Fibroblast of skin of abdomen (primary cell): ENCODE data around the gene ATAD3B.
"Not testable (repeated sequence)": the region's sequence is repeated elsewhere in the genome, so short reads cannot be mapped to it uniquely, and the experiment has no call there.

Experiments
- DNase-seq: peaks from one replicate; pipeline ENCODE4 v3.0.0-alpha.2; 2013

ATAD3B gene

GRCh38 chr1:1451696-1452364 lies 19.7 kb upstream of the ATAD3B start:
- DNase-seq: no peak

GRCh38 chr1:1452365-1452739 lies 19.2 kb upstream of the ATAD3B start:
- DNase-seq: not testable (repeated sequence)

GRCh38 chr1:1452882-1453281 lies 18.7 kb upstream of the ATAD3B start:
- no peak for DNase-seq

DNA sequence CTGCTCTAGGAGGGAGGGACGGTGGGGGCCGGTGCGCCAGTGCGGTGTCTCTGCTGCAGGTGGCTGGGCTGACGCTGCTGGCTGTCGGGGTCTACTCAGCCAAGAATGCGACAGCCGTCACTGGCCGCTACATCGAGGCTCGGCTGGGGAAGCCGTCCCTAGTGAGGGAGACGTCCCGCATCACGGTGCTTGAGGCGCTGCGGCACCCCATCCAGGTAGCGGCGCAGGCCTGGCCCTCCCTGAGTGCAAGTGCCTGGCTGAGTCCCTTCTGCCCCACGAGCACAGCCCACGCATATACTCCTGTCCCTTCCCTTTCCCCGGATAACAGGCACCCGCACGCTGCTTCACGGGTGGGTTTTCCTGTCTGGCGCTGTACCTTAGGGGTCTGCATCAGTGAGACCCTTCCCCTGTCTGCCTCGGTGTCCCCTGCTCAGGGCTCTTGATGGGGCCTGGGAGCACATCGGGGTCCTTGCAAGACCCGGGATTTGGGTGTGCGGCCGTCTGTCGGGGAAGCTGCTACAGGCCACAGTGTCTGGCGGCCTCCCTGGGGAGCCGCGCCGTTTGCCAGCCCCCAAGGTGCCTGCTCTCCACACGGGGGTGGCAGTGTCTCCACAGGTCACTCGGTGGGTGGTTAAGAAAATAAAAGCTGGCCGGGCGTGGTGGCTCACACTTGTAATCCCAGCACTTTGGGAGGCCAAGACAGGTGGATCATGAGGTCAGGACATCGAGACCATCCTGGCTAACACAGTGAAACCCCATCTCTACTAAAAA lies 17.1 kb upstream of the ATAD3B start:
- not testable (repeated sequence) for DNase-seq

DNA sequence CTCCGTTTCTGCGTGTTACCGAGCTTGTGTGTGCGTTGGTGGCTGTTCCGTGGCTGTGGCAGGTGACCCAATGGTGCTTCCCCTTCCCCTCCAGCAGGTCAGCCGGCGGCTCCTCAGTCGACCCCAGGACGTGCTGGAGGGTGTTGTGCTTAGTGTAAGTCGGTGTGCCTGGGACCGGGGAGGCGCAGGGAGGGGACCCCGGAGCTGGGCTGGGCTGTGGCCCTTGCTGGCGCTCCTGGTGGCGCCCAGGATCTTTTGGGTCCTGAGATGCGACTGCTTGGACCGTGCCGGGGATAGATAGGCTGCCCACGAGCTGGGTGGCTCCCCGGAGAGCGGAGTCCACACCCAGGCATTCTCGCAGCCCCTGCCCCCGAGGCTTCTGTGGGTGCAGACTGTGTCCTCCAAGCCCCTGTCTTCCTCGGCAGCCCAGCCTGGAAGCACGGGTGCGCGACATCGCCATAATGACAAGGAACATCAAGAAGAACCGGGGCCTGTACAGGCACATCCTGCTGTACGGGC lies 16.1 kb upstream of the ATAD3B start:
- no peak for DNase-seq

GRCh38 chr1:1455934-1456333 lies 15.6 kb upstream of the ATAD3B start:
- not testable (repeated sequence) for DNase-seq

GRCh38 chr1:1456683-1457255 lies 14.8 kb upstream of the ATAD3B start:
- DNase-seq: not testable (repeated sequence)

DNA sequence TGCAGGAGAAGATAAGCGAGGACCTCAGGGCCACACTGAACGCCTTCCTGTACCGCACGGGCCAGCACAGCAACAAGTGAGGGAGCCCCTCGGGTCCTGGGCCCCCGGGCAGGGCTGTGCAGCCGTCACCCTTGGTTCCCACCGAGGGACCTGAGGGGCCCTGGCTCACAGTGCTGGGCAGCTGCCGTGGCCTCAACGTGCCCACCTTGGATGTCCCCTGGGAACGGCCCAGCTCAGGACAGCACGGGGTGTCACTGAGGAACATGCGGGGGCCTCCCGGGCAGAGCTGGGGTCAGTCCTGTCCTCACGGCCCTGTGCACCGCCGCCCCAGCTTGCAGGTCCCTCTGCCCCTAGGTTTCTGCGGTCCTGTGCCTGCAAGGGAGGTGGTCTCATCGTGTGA lies 12.4 kb upstream of the ATAD3B start:
- not testable (repeated sequence) for DNase-seq

- DNase-seq: not testable (repeated sequence)
Measured at GRCh38 chr1:1459711-1460110, 11.9 kb upstream of the ATAD3B start.

- no peak for DNase-seq
Measured at GRCh38 chr1:1460540-1461130, 10.9 kb upstream of the ATAD3B start.

GRCh38 chr1:1461721-1462317 lies 9.7 kb upstream of the ATAD3B start:
- no peak for DNase-seq

GRCh38 chr1:1462318-1462966 lies 9.1 kb upstream of the ATAD3B start:
- peak; percentile 28 for DNase-seq

GRCh38 chr1:1463312-1463711 lies 8.3 kb upstream of the ATAD3B start:
- DNase-seq: no peak

GRCh38 chr1:1468196-1468985 lies 3.2 kb upstream of the ATAD3B start:
- DNase-seq: not testable (repeated sequence)

- no peak for DNase-seq
Measured at GRCh38 chr1:1470626-1471388, 758 bp upstream of the ATAD3B start.

DNA sequence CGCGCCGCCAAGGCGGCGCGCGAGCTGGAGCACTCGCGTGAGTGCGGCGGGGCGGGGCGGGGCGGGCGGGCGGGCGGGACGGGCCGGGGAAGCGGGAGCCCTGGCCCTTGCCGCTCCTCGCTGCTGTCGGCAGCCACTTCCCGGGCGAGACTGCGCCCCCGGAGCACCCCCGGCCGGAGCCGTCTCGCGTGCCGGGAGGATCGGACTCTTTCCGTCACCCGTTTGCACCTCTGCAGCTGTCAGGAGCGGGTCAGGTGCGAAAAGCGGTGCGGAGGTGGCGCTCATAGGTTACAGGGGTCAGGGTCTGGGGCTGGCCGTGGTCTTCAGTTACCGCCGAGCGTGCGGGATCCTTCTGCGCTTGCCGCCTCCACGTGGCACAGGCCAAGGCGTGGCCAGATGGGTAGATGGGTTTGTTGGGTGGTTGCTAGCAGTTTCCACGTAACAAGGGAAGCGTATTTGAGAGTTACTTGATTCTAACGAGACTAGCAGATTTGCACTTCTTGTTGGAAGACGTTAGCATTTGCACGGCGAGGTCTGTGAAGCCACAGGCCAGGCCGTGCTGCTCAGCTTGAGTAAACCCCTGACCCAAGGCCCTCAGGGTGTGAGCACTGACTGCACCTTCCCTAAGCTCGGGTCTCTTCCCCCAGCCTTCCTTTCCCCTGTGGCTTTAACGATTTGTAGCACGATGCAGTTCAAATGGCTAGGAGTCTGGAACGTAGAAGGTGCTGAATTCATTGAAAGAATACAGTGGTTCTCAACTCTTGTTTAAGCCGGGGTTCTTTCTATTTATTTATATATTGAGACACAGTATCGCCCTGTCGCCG lies 700 bp downstream of the ATAD3B start:
- not testable (repeated sequence) for DNase-seq

- DNase-seq: not testable (repeated sequence)
Measured at GRCh38 chr1:1476011-1476410, 4.4 kb downstream of the ATAD3B start.

GRCh38 chr1:1477206-1477605 lies 5.6 kb downstream of the ATAD3B start:
- no peak for DNase-seq
